Activated T-cell treated with anti-CD3 and anti-CD28 coated beads, Interleukin-2, amount 50 U/mL, for 24 hours (primary cell): ENCODE measurements around the gene ZNF148.

Experiments
- DNase-seq: peaks from one replicate; pipeline ENCODE4 v3.0.0-alpha.2; 2020
- H3K27ac Mint-ChIP-seq: 2 replicates; pipeline ENCODE4 v1.8.0; 2020; ENCODE audit warnings: mild to moderate bottlenecking, mixed read lengths
- H3K27me3 Mint-ChIP-seq: 2 replicates; pipeline ENCODE4 v1.8.0; 2020; ENCODE audit warnings: mixed read lengths
- H3K36me3 Mint-ChIP-seq: 2 replicates; pipeline ENCODE4 v1.8.0; 2020; ENCODE audit warnings: low read depth, mixed read lengths
- H3K4me1 Mint-ChIP-seq: 2 replicates; pipeline ENCODE4 v1.8.0; 2020; ENCODE audit warnings: low read depth, mixed read lengths
- H3K4me3 Mint-ChIP-seq: 2 replicates; pipeline ENCODE4 v1.8.0; 2020; ENCODE audit warnings: mild to moderate bottlenecking, moderate library complexity, mixed read lengths
- H3K9me3 Mint-ChIP-seq: 2 replicates; pipeline ENCODE4 v1.8.0; 2020; ENCODE audit warnings: mixed read lengths

Gene ZNF148

GRCh38 chr3:125202197-125202596 is 172.9 kb downstream of the ZNF148 start:
- DNase-seq: no peak
- no peak overlapping the region for H3K27ac Mint-ChIP-seq
- no peaks in the 10 kb centered on the region for H3K9me3 Mint-ChIP-seq
- H3K4me1 Mint-ChIP-seq: peaks cover 7% of the 10 kb centered on the region
- no peak overlapping the region for H3K4me3 Mint-ChIP-seq
- no peaks in the 10 kb centered on the region for H3K36me3 Mint-ChIP-seq
- H3K27me3 Mint-ChIP-seq: peaks cover 21% of the 10 kb centered on the region

GRCh38 chr3:125200731-125201139 is 174.4 kb downstream of the ZNF148 start:
- Mint-ChIP-seq H3K4me3 (peak overlapping the region; percentile 8), H3K9me3 (no peaks in the 10 kb centered on the region), H3K27ac (peak overlapping the region; percentile 19), H3K4me1 (peaks cover 7% of the 10 kb centered on the region), H3K36me3 (no peaks in the 10 kb centered on the region), H3K27me3 (peaks cover 13% of the 10 kb centered on the region)
- no peak for DNase-seq

GRCh38 chr3:125194849-125195601 is 180.1 kb downstream of the ZNF148 start:
- DNase-seq: no peak
- Mint-ChIP-seq H3K27ac (no peak overlapping the region), H3K4me3 (no peak overlapping the region), H3K36me3 (no peaks in the 10 kb centered on the region), H3K4me1 (peaks cover 18% of the 10 kb centered on the region), H3K9me3 (no peaks in the 10 kb centered on the region), H3K27me3 (peaks cover 16% of the 10 kb centered on the region)

DNA sequence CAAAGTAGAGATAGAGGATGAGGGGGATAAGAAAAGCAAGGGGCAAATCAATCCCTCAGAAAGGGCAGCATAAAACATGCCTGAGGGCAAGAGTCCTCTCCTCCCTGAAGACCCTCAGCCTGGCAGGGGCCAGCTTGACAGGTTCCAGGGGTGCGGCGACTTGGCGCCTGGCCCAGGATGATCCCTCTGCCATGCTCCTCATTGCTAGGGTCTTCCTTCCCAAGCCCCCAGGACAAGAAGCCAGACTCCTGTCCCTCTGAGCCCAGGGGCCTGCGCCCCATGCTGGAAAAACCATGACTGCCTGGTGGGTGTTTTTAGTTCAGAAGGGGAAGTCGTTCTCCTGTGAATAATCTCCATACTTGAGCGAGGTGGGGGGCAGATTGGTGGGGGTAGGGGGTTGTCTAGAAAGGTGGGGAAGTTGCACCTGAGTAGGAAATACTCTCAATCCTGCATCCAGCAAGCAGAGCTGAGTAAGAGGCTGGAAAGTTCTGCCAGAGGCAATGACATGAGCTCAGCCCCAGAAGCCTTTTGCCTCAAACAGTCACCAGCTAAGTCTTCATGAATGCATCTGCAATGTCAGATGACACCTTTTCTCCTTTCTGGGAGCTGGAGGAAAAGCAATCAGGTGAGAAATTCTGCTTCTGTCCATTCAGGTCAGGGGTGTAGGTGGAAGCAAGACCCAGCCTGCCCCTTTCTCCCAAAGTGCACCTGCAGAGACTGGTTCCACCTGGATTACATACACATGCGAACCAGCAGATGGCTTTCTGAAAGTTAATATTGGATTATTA is 180.9 kb downstream of the ZNF148 start:
- Mint-ChIP-seq H3K36me3 (no peaks in the 10 kb centered on the region), H3K27ac (no peak overlapping the region), H3K9me3 (no peaks in the 10 kb centered on the region), H3K27me3 (peaks cover 16% of the 10 kb centered on the region), H3K4me3 (no peak overlapping the region), H3K4me1 (peaks cover 18% of the 10 kb centered on the region)
- no peak for DNase-seq

DNA sequence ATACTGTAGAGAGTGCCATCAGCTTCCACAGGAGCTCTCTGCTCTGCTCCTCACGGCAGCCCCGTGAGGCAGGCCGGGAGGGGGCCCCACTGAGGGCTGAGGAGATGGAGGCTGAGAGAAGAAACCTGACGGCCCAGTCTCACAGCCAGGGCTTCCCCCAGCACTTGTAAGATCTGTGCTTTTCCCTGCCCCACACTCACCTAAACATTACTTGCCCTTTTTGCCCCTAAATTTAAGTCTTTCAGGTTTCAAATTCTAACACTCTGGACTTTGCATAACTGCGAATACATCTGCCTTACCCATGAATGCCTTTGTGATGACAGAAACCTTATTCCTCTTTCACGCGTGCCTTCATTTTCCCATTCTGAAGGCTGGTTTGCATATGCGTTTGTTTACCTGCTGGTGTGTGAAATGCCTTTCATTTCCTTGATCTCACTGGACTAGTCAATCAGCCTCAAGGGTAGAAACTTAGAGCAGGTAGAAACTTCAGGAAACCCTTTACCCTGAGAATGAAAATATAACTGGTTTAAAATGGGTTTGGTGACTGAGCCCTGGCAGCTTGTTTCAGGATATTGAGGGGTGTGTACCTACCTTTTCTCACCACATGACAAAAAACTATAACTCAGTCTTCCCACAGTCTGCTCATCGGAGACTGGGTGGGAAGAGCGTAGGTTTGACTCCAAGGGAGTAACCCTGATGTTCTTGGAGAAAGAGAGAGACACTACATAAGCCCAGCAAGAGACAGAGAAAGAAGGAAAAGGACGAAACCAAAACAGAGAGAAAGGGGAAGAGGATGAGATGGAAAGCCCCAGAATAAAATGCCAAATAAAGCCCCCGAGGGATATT is 182.7 kb downstream of the ZNF148 start:
- Mint-ChIP-seq H3K27me3 (peaks cover 16% of the 10 kb centered on the region), H3K27ac (no peak overlapping the region), H3K36me3 (no peaks in the 10 kb centered on the region), H3K9me3 (no peaks in the 10 kb centered on the region), H3K4me3 (no peak overlapping the region), H3K4me1 (peaks cover 18% of the 10 kb centered on the region)
- no peak for DNase-seq

GRCh38 chr3:125191730-125192129 is 183.4 kb downstream of the ZNF148 start:
- Mint-ChIP-seq H3K36me3 (no peaks in the 10 kb centered on the region), H3K27ac (no peak overlapping the region), H3K4me1 (peaks cover 18% of the 10 kb centered on the region), H3K9me3 (no peaks in the 10 kb centered on the region), H3K27me3 (peaks cover 16% of the 10 kb centered on the region), H3K4me3 (no peak overlapping the region)
- DNase-seq: no peak

DNA sequence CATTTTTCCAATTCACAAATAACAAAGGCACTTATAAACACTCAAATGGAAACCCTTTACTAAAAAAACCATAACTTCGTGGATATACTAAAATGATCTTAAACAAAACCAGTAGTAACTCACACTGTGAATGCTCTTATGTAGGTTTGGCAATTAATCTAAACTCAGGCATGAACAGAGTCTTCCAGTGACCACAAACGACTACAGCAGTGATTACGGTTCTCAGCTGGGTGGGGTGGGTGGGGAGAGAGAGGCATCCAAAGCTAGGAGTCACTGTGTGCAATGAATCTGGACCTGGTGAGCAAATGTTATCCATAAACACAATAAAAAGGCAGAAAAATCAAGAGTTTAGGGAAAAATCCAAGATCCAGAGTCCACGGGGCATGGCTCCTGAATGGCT is 183.9 kb downstream of the ZNF148 start:
- DNase-seq: no peak
- Mint-ChIP-seq H3K27me3 (peaks cover 16% of the 10 kb centered on the region), H3K4me1 (peaks cover 19% of the 10 kb centered on the region), H3K36me3 (no peaks in the 10 kb centered on the region), H3K4me3 (no peak overlapping the region), H3K9me3 (no peaks in the 10 kb centered on the region), H3K27ac (no peak overlapping the region)

- Mint-ChIP-seq H3K4me3 (no peak overlapping the region), H3K9me3 (no peaks in the 10 kb centered on the region), H3K36me3 (no peaks in the 10 kb centered on the region), H3K27ac (no peak overlapping the region), H3K27me3 (peaks cover 16% of the 10 kb centered on the region), H3K4me1 (peaks cover 22% of the 10 kb centered on the region)
- DNase-seq: no peak
Measured at GRCh38 chr3:125190786-125191185, 184.3 kb downstream of the ZNF148 start.

DNA sequence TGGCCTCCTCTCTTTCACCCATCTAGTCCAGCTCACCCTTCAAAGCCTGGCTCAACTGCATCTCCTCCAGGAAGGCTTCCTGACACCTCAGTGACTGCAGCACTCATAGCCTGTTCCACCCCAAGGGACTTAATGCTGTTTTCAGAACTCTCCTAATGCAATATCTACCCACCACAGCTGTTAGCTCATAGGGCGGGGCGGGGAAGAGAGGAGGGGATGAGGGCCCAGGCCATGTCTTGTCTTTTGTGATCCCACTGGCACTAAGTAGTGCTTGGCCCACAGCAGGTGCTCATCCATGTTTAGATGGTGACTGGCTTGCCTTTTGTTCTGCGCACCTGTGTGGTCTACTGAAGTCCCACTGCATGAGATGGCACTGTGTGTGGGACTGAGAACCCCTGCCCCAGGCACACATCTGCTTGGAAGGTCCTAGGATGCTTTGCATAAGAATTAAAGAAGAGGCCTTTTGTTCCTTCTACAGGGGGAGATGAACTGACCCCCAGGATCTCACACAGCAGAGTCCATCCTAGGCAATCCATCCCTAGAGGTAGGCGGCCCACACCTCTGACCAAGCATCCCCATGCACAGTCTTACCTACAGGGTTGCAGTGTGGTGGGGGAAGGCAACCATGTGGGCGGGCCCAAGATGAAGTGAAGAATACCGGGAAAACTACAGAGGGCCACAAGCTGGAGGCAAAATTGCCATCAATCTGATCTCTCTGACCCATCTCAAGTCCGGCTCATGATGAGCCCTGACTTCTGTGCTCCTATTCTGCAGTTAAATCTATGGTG is 185.6 kb downstream of the ZNF148 start:
- no peak for DNase-seq
- no peak overlapping the region for H3K27ac Mint-ChIP-seq
- H3K36me3 Mint-ChIP-seq: no peaks in the 10 kb centered on the region

GRCh38 chr3:125188955-125189354 is 186.2 kb downstream of the ZNF148 start:
- no peak overlapping the region for H3K27ac Mint-ChIP-seq
- peaks cover 14% of the 10 kb centered on the region for H3K4me1 Mint-ChIP-seq
- no peak overlapping the region for H3K4me3 Mint-ChIP-seq
- no peaks in the 10 kb centered on the region for H3K36me3 Mint-ChIP-seq
- no peaks in the 10 kb centered on the region for H3K9me3 Mint-ChIP-seq
- DNase-seq: no peak
- H3K27me3 Mint-ChIP-seq: peaks cover 10% of the 10 kb centered on the region

More for the DNA sequence above, 185.6 kb downstream of the ZNF148 start:
- Mint-ChIP-seq H3K27me3 (peaks cover 16% of the 10 kb centered on the region), H3K9me3 (no peaks in the 10 kb centered on the region), H3K4me1 (peaks cover 14% of the 10 kb centered on the region), H3K4me3 (no peak overlapping the region)

GRCh38 chr3:125187599-125187910 is 187.6 kb downstream of the ZNF148 start:
- H3K9me3 Mint-ChIP-seq: no peaks in the 10 kb centered on the region
- H3K27me3 Mint-ChIP-seq: peaks cover under 1% of the 10 kb centered on the region

GRCh38 chr3:125186800-125187598 is 188.1 kb downstream of the ZNF148 start:
- H3K9me3 Mint-ChIP-seq: no peaks in the 10 kb centered on the region
- no peak for DNase-seq
- H3K4me1 Mint-ChIP-seq: peaks cover 11% of the 10 kb centered on the region
- no peak overlapping the region for H3K4me3 Mint-ChIP-seq
- H3K27me3 Mint-ChIP-seq: no peaks in the 10 kb centered on the region
- no peak overlapping the region for H3K27ac Mint-ChIP-seq
- no peaks in the 10 kb centered on the region for H3K36me3 Mint-ChIP-seq

More at GRCh38 chr3:125187599-125187910, 187.6 kb downstream of the ZNF148 start:
- Mint-ChIP-seq H3K4me3 (no peak overlapping the region), H3K4me1 (peaks cover 14% of the 10 kb centered on the region), H3K27ac (no peak overlapping the region), H3K36me3 (no peaks in the 10 kb centered on the region)
- DNase-seq: no peak

DNA sequence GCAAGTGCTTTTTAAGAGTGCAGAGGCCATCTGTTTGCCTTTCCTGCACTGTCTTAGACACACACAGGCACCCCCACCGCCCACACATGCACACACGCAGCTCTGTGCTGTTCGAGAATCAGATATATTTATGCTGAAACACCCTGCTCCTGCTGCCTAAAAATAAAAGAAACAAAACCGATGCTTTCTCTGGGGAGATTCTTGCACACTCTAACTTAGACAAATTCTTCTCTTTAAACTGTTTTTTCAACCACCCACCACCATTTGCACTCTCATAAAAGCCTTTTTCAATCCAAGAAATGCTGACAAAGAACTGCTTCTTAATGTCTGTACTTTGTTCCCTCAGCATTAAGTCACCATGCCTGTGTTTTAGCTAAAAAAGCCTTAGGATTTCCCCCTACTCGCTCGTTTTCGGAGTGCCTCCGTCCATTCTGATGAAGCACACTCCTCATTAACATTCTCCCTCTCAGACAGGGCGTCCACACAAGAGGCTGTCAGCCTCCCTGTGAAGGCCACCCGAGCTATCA is 188.8 kb downstream of the ZNF148 start:
- H3K4me1 Mint-ChIP-seq: peaks cover 4% of the 10 kb centered on the region
- no peaks in the 10 kb centered on the region for H3K27me3 Mint-ChIP-seq
- H3K36me3 Mint-ChIP-seq: no peaks in the 10 kb centered on the region
- DNase-seq: no peak
- no peaks in the 10 kb centered on the region for H3K9me3 Mint-ChIP-seq
- H3K4me3 Mint-ChIP-seq: no peak overlapping the region
- no peak overlapping the region for H3K27ac Mint-ChIP-seq
